ENCODE data around the gene KCNK3. TPM values are rescaled to one million over a fixed set of nuclear protein-coding genes. Genes with fewer than 3 reads are reported as not detected.

KCNK3 gene
- total and polyA plus RNA-seq, 2 of the 13 experiments (the other 11 are each of a cell fraction or from before 2014, with no cell fraction given) = not detected

DNA sequence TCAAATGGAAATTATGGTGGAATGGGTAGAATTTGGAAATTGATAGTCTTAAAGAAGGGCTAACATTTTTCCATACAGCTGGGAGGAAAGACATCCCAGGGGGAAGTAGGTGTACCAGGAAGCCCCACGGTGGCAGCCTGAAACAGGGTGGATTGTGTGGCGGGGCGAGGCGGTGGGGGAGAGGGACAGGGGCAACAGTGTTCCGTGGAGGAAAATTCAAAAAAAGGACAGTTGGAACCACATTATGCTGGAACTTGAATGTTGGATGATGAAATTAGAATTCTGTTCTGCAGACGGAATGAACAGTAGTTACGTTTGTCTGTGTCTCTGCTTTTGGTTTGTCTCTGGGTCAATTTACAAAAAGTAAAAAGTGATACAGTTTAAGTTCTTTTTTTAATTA lies 40.7 kb upstream of the KCNK3 start:
- Histone ChIP-seq H3K79me2 (ENCODE audit: insufficient read depth, low read length) (no peaks in the 10 kb centered on the region), H3K27ac (ENCODE audit: extremely low read length, insufficient read depth, low read length) (no peak overlapping the region), H3K36me3 (replicated peaks in 1 of 2; ENCODE audit: control insufficient read depth in 1 of 2, insufficient read depth in 2 of 2, low read length in 2 of 2) (no peaks in the 10 kb centered on the region), H2AFZ (ENCODE audit: low read length) (no peak overlapping the region), H4K20me1 (ENCODE audit: insufficient read depth, low read length) (no peaks in the 10 kb centered on the region), H3K4me3 (replicated peaks in 1 of 3; ENCODE audit: insufficient read depth in 1 of 3, low read depth in 2 of 3, low read length in 3 of 3) (no peak overlapping the region), H3K27me3 (ENCODE audit: control insufficient read depth in 1 of 2, insufficient read depth in 2 of 2, low read length in 2 of 2) (peaks cover 10 to 66% of the 10 kb centered on the region in 2 experiments; a peak in 4 of 5 replicates), H3K9ac (ENCODE audit: insufficient read depth, low read depth, low read length) (no peak overlapping the region), H3K4me2 (ENCODE audit: low read depth, low read length) (no peak overlapping the region), H3K4me1 (ENCODE audit: insufficient read depth, low read length) (no peaks in the 10 kb centered on the region), H3K9me3 (ENCODE audit: low read length) (no peaks in the 10 kb centered on the region)
- in situ Hi-C loops (cut with HindIII; ENCODE audit: extremely low pct_ligation_motif_present, low pct_unique_long_range_greater_than_20kb) (no loop called here), intact Hi-C loops (cut with micrococcal nuclease; ENCODE audit: unreplicated experiment) (no loop called here)
- no peak for FAIRE-seq
- 52% methylated on average over 7 of the region's 7 CpGs for WGBS (ENCODE audit: low lambda C conversion rate)
- POLR2A ChIA-PET = no interaction called here
- DNase-seq (ENCODE audit: low spot score) = no peak
- no TSS peak for BruUV-seq (replicated peaks)
- CTCF ChIA-PET (ENCODE audit: low intra/inter-chr PET ratio, low total read pairs) = no interaction called here
- ATAC-seq = no peak
- TF ChIP-seq ZFP37 (CRISPR knock-in tag; IDR thresholded peaks at IDR 0.05; ENCODE audit: borderline replicate concordance) = no peak
- TF ChIP-seq PRMT3 (CRISPR knock-in tag; IDR thresholded peaks at IDR 0.05; ENCODE audit: borderline replicate concordance, low read depth) = no peak
- TF ChIP-seq E2F5 (CRISPR knock-in tag; conservative IDR thresholded peaks at IDR 0.05) = no peak
- no peak for TF ChIP-seq ZNF124 (CRISPR knock-in tag; IDR thresholded peaks at IDR 0.05)
- no peak for TF ChIP-seq ZBED4 (CRISPR knock-in tag; IDR thresholded peaks at IDR 0.05; ENCODE audit: borderline replicate concordance)
- no peak for TF ChIP-seq SRF (IDR thresholded peaks at IDR 0.05; ENCODE audit: low read depth, low read length)
- TF ChIP-seq XRCC5 (optimal IDR thresholded peaks at IDR 0.05; ENCODE audit: low read length) = no peak
- TF ChIP-seq, protein P1, sequence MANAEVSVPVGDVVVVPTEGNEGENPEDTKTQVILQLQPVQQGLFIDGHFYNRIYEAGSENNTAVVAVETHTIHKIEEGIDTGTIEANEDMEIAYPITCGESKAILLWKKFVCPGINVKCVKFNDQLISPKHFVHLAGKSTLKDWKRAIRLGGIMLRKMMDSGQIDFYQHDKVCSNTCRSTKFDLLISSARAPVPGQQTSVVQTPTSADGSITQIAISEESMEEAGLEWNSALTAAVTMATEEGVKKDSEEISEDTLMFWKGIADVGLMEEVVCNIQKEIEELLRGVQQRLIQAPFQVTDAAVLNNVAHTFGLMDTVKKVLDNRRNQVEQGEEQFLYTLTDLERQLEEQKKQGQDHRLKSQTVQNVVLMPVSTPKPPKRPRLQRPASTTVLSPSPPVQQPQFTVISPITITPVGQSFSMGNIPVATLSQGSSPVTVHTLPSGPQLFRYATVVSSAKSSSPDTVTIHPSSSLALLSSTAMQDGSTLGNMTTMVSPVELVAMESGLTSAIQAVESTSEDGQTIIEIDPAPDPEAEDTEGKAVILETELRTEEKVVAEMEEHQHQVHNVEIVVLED (CRISPR knock-in tag; IDR thresholded peaks at IDR 0.05; ENCODE audit: borderline replicate concordance) = no peak
- no peak for TF ChIP-seq MBD4 (IDR thresholded peaks at IDR 0.05; ENCODE audit: borderline replicate concordance, low read length)
- no peak for TF ChIP-seq KLF15 (CRISPR knock-in tag; IDR thresholded peaks at IDR 0.05; ENCODE audit: borderline replicate concordance)
- TF ChIP-seq, protein P2, sequence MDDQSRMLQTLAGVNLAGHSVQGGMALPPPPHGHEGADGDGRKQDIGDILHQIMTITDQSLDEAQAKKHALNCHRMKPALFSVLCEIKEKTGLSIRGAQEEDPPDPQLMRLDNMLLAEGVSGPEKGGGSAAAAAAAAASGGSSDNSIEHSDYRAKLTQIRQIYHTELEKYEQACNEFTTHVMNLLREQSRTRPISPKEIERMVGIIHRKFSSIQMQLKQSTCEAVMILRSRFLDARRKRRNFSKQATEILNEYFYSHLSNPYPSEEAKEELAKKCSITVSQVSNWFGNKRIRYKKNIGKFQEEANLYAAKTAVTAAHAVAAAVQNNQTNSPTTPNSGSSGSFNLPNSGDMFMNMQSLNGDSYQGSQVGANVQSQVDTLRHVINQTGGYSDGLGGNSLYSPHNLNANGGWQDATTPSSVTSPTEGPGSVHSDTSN (CRISPR knock-in tag; IDR thresholded peaks at IDR 0.05; ENCODE audit: borderline replicate concordance) = no peak
- no peak for TF ChIP-seq ZNF615 (CRISPR knock-in tag; IDR thresholded peaks at IDR 0.05; ENCODE audit: borderline replicate concordance)
- TF ChIP-seq ZNF550 (CRISPR knock-in tag; IDR thresholded peaks at IDR 0.05; ENCODE audit: borderline replicate concordance) = no peak
- TF ChIP-seq ZNF460 (CRISPR knock-in tag; IDR thresholded peaks at IDR 0.05; ENCODE audit: borderline replicate concordance) = no peak
- TF ChIP-seq SNRNP70 (IDR thresholded peaks at IDR 0.05; ENCODE audit: low read depth, low read length) = no peak
- TF ChIP-seq BHLHE40 (IDR thresholded peaks at IDR 0.05; ENCODE audit: low read length) = no peak
- no peak for TF ChIP-seq ZNF317 (CRISPR knock-in tag; IDR thresholded peaks at IDR 0.05)
- TF ChIP-seq HMGA1 (CRISPR knock-in tag; conservative IDR thresholded peaks at IDR 0.05) = no peak

Measured in HepG2 (cell line).